T-helper 2 cell treated with Interferon-gamma antibody and Interleukin-4, amounts not matched to agents 100 ng/mL and 5 ng/mL, for 36 hours (primary cell): ENCODE measurements around the gene PPP2R3C. TPM values are rescaled to one million over a fixed set of nuclear protein-coding genes. Genes with fewer than 3 reads are reported as not detected.
"Not testable (repeated sequence)": the region's sequence is repeated elsewhere in the genome, so short reads cannot be mapped to it uniquely, and the experiment has no call there.

Experiments used
- intact Hi-C: fragments of 100-400 bp; cut with micrococcal nuclease; formaldehyde crosslinking; loops from one replicate; pipeline ENCODE4 v1.15.1; 2023
- total RNA-seq: library from RNA; stranded (reverse); gene quantifications from 2 replicates; pipeline ENCODE4 v1.2.3, GENCODE V29; 2022

The PPP2R3C gene
- total RNA-seq, 1 donor from 2014 or later: 46.4 TPM

- intact Hi-C loops: no loop called here
These were observed 11.9 kb upstream of the PPP2R3C start for GRCh38 chr14:35133542-35134328.

- intact Hi-C loops: loop anchor here (5.0 kb wide), 3 partner anchors 192 to 662 kb away; partner anchors contain the start of genes CFL2 and SPTSSA
These were observed 2.3 kb upstream of the PPP2R3C start for GRCh38 chr14:35124127-35124526.

GRCh38 chr14:35123388-35123703 is 1.6 kb upstream of the PPP2R3C start:
- intact Hi-C loops: loop anchor here (5.0 kb wide), 3 partner anchors 191 to 661 kb away; partner anchors contain the start of genes CFL2 and SPTSSA

- intact Hi-C loops: loop anchor here (1.0 to 5.0 kb wide), 10 partner anchors 77 to 686 kb away; partner anchors contain the start of genes CFL2, FAM177A1, NFKBIA and PSMA6
These were observed 1.1 kb upstream of the PPP2R3C start for GRCh38 chr14:35122696-35123387.

- intact Hi-C loops: loop anchor here (5.0 kb wide), 3 partner anchors 189 to 659 kb away; partner anchors contain the start of genes CFL2 and SPTSSA
These were observed 534 bp downstream of the PPP2R3C start for GRCh38 chr14:35121026-35121886.

GRCh38 chr14:35117112-35117511 is 4.7 kb downstream of the PPP2R3C start:
- intact Hi-C loops: no loop called here

- intact Hi-C loops: no loop called here
These were observed 5.5 kb downstream of the PPP2R3C start for GRCh38 chr14:35116242-35116641.

GRCh38 chr14:35114036-35114435 is 7.8 kb downstream of the PPP2R3C start:
- intact Hi-C loops: no loop called here

GRCh38 chr14:35113308-35113950 is 8.4 kb downstream of the PPP2R3C start:
- intact Hi-C loops: no loop called here

- intact Hi-C loops: no loop called here
These were observed 9.1 kb downstream of the PPP2R3C start for GRCh38 chr14:35112641-35113040.

GRCh38 chr14:35107866-35108265 is 13.9 kb downstream of the PPP2R3C start:
- intact Hi-C loops: no loop called here

GRCh38 chr14:35094645-35095044 is 27.1 kb downstream of the PPP2R3C start:
- intact Hi-C loops: not testable (repeated sequence)

- intact Hi-C loops: no loop called here
These were observed 33.3 kb downstream of the PPP2R3C start for GRCh38 chr14:35088514-35088913.

GRCh38 chr14:35085441-35085840 is 36.3 kb downstream of the PPP2R3C start:
- intact Hi-C loops: no loop called here

- intact Hi-C loops: no loop called here
These were observed 38.1 kb downstream of the PPP2R3C start for GRCh38 chr14:35083530-35084150.

GRCh38 chr14:35079742-35080141 is 42.0 kb downstream of the PPP2R3C start:
- intact Hi-C loops: no loop called here

GRCh38 chr14:35078082-35078481 is 43.7 kb downstream of the PPP2R3C start:
- intact Hi-C loops: no loop called here

- intact Hi-C loops: no loop called here
These were observed 48.3 kb downstream of the PPP2R3C start for GRCh38 chr14:35073486-35073885.

GRCh38 chr14:35072226-35072625 is 49.6 kb downstream of the PPP2R3C start:
- intact Hi-C loops: no loop called here

GRCh38 chr14:35068238-35069012 is 53.4 kb downstream of the PPP2R3C start:
- intact Hi-C loops: no loop called here
